Measurements from ENCODE around the gene TTC27.
A peak's percentile ranks its signal among the peaks of the same experiment; 100 is the strongest.

The TTC27 gene

GRCh38 chr2:32770360-32770759, 142.5 kb downstream of the TTC27 start:
- Histone ChIP-seq H3K4me1 (ENCODE audit: low read length) (peaks cover 17% of the 10 kb centered on the region), H3K9me3 (ENCODE audit: insufficient read depth, low read length) (no peaks in the 10 kb centered on the region)
- TF ChIP-seq EZH2phosphoT487 (IDR thresholded peaks at IDR 0.05; ENCODE audit: low read depth), result no peak
- no peak for TF ChIP-seq CTCF (IDR thresholded peaks at IDR 0.05; ENCODE audit: low read depth, low read length)

GRCh38 chr2:32772638-32773447, 145.0 kb downstream of the TTC27 start:
- peak; percentile 90 for TF ChIP-seq CTCF (IDR thresholded peaks at IDR 0.05; ENCODE audit: low read depth, low read length)
- no peak for TF ChIP-seq EZH2phosphoT487 (IDR thresholded peaks at IDR 0.05; ENCODE audit: low read depth)
- Histone ChIP-seq H2AFZ (ENCODE audit: low read depth, low read length) (no peak overlapping the region), H3K4me1 (ENCODE audit: low read length) (peaks cover 28% of the 10 kb centered on the region), H3K4me2 (ENCODE audit: low read length) (no peak overlapping the region), H3K79me2 (ENCODE audit: low read length) (no peaks in the 10 kb centered on the region), H3K9ac (ENCODE audit: low read length) (no peak overlapping the region; the same call in 1 of the 2 replicates), H3K4me3 (ENCODE audit: low read length) (no peak overlapping the region), H3K36me3 (replicated peaks; ENCODE audit: low read depth, low read length) (no peaks in the 10 kb centered on the region), H3K27ac (ENCODE audit: low read length) (no peak overlapping the region), H4K20me1 (ENCODE audit: insufficient read depth, low read length) (no peaks in the 10 kb centered on the region), H3K9me3 (ENCODE audit: insufficient read depth, low read length) (no peaks in the 10 kb centered on the region), H3K27me3 (ENCODE audit: low read depth, low read length) (no peaks in the 10 kb centered on the region)

More at GRCh38 chr2:32770360-32770759, 142.5 kb downstream of the TTC27 start:
- Histone ChIP-seq H3K27me3 (ENCODE audit: low read depth, low read length) (no peaks in the 10 kb centered on the region), H3K4me2 (ENCODE audit: low read length) (no peak overlapping the region), H4K20me1 (ENCODE audit: insufficient read depth, low read length) (no peaks in the 10 kb centered on the region), H2AFZ (ENCODE audit: low read depth, low read length) (no peak overlapping the region), H3K79me2 (ENCODE audit: low read length) (no peaks in the 10 kb centered on the region), H3K36me3 (replicated peaks; ENCODE audit: low read depth, low read length) (no peaks in the 10 kb centered on the region), H3K27ac (ENCODE audit: low read length) (no peak overlapping the region), H3K9ac (ENCODE audit: low read length) (no peak overlapping the region), H3K4me3 (ENCODE audit: low read length) (no peak overlapping the region)

GRCh38 chr2:32773448-32773808, 145.6 kb downstream of the TTC27 start:
- no peaks in the 10 kb centered on the region for H4K20me1 ChIP-seq (ENCODE audit: insufficient read depth, low read length)
- H3K9ac ChIP-seq (ENCODE audit: low read length), result no peak overlapping the region
- H3K36me3 ChIP-seq (replicated peaks; ENCODE audit: low read depth, low read length), result peaks cover 2% of the 10 kb centered on the region
- peaks cover 28% of the 10 kb centered on the region for H3K4me1 ChIP-seq (ENCODE audit: low read length)
- H3K9me3 ChIP-seq (ENCODE audit: insufficient read depth, low read length), result no peaks in the 10 kb centered on the region
- no peak overlapping the region for H3K4me2 ChIP-seq (ENCODE audit: low read length)
- no peak overlapping the region for H3K4me3 ChIP-seq (ENCODE audit: low read length)
- H3K27ac ChIP-seq (ENCODE audit: low read length), result no peak overlapping the region
- TF ChIP-seq EZH2phosphoT487 (IDR thresholded peaks at IDR 0.05; ENCODE audit: low read depth) (no peak), CTCF (IDR thresholded peaks at IDR 0.05; ENCODE audit: low read depth, low read length) (no peak)
- H3K79me2 ChIP-seq (ENCODE audit: low read length), result no peaks in the 10 kb centered on the region
- no peak overlapping the region for H2AFZ ChIP-seq (ENCODE audit: low read depth, low read length)
- H3K27me3 ChIP-seq (ENCODE audit: low read depth, low read length), result no peaks in the 10 kb centered on the region

- Histone ChIP-seq H3K4me1 (ENCODE audit: low read length) (peaks cover 28% of the 10 kb centered on the region), H3K4me2 (ENCODE audit: low read length) (peak overlapping the region; percentile 16; the same call in 1 of the 2 replicates), H3K27me3 (ENCODE audit: low read depth, low read length) (no peaks in the 10 kb centered on the region), H4K20me1 (ENCODE audit: insufficient read depth, low read length) (no peaks in the 10 kb centered on the region), H3K9ac (ENCODE audit: low read length) (no peak overlapping the region), H3K4me3 (ENCODE audit: low read length) (no peak overlapping the region), H3K27ac (ENCODE audit: low read length) (peak overlapping the region; percentile 21; the same call in 1 of the 2 replicates), H2AFZ (ENCODE audit: low read depth, low read length) (no peak overlapping the region), H3K36me3 (replicated peaks; ENCODE audit: low read depth, low read length) (peaks cover 4% of the 10 kb centered on the region), H3K9me3 (ENCODE audit: insufficient read depth, low read length) (no peaks in the 10 kb centered on the region), H3K79me2 (ENCODE audit: low read length) (no peaks in the 10 kb centered on the region)
- TF ChIP-seq EZH2phosphoT487 (IDR thresholded peaks at IDR 0.05; ENCODE audit: low read depth) (no peak), CTCF (IDR thresholded peaks at IDR 0.05; ENCODE audit: low read depth, low read length) (no peak)
Observed at GRCh38 chr2:32775954-32776353, 148.1 kb downstream of the TTC27 start.
